ENCODE measurements around the gene RPS18. TPM values are rescaled to one million over a fixed set of nuclear protein-coding genes. Genes with fewer than 3 reads are reported as not detected.

Gene RPS18
- total and polyA plus RNA-seq, 9 of the 15 experiments (the other 6 are each of a cell fraction or from before 2014, with no cell fraction given), result 5,023 to 17,516 (median 8,131) TPM

GRCh38 chr6:33248643-33248931 lies 23.3 kb upstream of the RPS18 start (continued):
- no peak for TF ChIP-seq FOXO4 (CRISPR knock-in tag; IDR thresholded peaks at IDR 0.05)
- no peak for TF ChIP-seq JUNB (CRISPR knock-in tag; conservative IDR thresholded peaks at IDR 0.05)
- TF ChIP-seq TEAD1 (CRISPR knock-in tag; IDR thresholded peaks at IDR 0.05), result peak in 1 of 2 experiments; percentile 78; a peak in 1 of 4 replicates
- TF ChIP-seq SMARCA5 (IDR thresholded peaks at IDR 0.05), result 0 out of 2 replicates have a peak, but pooled peaks have one; percentile 64
- TF ChIP-seq BDP1 (IDR thresholded peaks at IDR 0.05; ENCODE audit: insufficient read depth, insufficient read length), result no peak
- peak; percentile 19; the same call in 1 of the 2 replicates for TF ChIP-seq ERF (CRISPR knock-in tag; IDR thresholded peaks at IDR 0.05)
- TF ChIP-seq ESRRB (CRISPR knock-in tag; IDR thresholded peaks at IDR 0.05; ENCODE audit: borderline replicate concordance), result no peak
- TF ChIP-seq SNIP1 (IDR thresholded peaks at IDR 0.05; ENCODE audit: low read depth), result no peak
- TF ChIP-seq E2F6 (IDR thresholded peaks at IDR 0.05; ENCODE audit: borderline replicate concordance in 1 of 2, extremely low read depth in 1 of 2, insufficient read depth in 1 of 2, insufficient read length in 1 of 2, low read depth in 1 of 2, low read length in 1 of 2, poor library complexity in 1 of 2, severe bottlenecking in 1 of 2), result peak in 1 of 2 experiments; percentile 41
- TF ChIP-seq IFI16 (CRISPR knock-in tag; IDR thresholded peaks at IDR 0.05), result no peak
- TF ChIP-seq CHD1 (IDR thresholded peaks at IDR 0.05; ENCODE audit: low read length), result peak; percentile 52
- no peak for TF ChIP-seq CREB1 (IDR thresholded peaks at IDR 0.05)
- no peak for TF ChIP-seq CREB1 (CRISPR knock-in tag; IDR thresholded peaks at IDR 0.05)
- no peak for TF ChIP-seq NFE2 (IDR thresholded peaks at IDR 0.05; ENCODE audit: low read depth)
- no peak; a peak in 2 of 4 replicates for TF ChIP-seq MNT (conservative IDR thresholded peaks at IDR 0.05)
- TF ChIP-seq ETS1 (conservative IDR thresholded peaks at IDR 0.05; ENCODE audit: control insufficient read depth, low read depth, low read length), result no peak
- TF ChIP-seq CREB3L1 (IDR thresholded peaks at IDR 0.05; ENCODE audit: borderline replicate concordance, low read depth), result no peak; the same call in 1 of the 2 replicates

All from K562 (cell line).